LoVo (cell line): ENCODE data around the gene SDR39U1.

ENCODE experiments used
- DNase-seq: peaks from one replicate; pipeline ENCODE4 v3.0.0-alpha.2; 2016; ENCODE audit warnings: low spot score

Gene SDR39U1

DNA sequence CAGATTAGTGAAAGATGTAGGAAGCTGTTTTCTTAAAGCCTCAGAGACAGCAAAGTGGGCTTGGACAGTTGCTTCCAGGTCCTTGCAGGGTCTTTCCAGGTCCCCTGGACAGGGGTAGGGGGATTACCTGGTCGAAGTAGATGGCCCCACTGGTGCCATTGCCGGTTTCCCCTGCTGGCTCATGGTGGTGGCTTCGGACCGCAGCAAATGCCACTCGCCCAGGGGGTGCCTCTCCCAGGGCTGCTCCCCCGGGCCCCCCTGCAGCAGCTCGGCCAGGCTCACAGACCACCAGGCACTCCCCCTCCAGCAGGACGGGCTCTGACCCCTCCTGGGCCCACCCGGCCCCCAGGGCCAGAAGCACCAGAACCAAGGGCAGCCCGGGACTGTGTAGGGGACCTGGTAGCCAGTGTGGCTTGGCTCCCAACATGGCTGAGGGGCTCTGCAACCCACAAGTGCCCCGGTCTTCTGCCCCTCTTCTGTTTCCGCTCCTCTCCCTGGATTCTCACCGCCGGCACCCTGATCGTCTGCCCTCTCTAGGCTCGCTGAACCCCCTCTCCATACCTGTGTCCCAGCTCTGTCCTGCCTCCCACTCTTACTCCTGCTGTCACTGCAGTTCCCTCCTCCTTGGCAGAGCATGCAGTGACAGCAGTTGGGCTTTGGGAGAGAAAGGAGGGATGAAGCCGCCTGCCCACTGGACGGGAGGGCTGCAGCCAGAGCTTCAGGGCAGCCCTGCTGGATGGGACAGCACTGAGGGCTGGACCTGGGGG lies 13.8 kb downstream of the SDR39U1 start:
- DNase-seq, result no peak

DNA sequence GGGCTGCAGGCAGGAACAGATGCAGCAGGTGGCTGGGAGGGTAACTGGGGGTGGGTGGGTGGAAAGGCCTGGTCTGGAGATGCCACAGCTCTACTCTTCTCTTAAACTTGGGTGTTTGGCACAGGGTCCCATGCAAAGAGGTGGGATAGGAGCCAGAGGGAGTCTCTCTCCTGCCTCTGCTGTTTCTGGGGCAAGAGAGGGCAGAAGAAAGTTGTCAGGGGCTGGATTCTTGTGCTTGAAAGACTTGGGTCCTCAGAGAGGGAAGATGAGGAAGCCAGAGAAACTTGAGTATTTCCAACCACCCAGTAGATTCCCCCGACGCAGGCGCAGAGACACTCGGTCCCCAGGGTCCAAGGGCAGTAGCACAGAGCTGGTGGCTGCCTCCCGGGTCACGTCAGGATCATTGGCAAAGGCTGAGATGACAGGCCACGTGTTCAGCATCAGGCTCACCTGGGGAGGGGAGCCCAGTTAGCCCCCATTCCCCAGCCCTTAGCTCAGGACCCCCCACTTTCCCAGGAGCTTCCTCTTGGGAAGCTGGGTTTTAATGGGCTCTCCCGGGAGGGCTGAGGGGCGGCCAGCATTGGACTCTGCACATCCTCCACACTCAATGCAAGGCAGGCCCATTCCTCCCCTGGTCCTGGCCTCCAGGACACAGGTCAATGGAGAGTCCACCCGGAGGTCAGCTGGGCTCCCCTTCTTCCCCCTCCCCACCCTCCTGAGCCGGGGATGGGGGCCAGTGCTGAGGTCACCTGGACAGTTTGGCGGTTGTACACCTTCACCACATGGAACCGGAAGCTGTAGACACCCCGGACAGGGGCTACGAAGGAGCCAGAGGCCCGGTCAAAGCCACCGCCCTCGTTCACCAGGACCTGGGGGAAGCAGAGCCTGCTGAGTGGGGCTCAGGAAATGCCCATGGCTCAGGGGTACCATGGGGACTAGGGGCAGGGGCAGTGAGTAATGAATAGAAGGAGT lies 14.8 kb downstream of the SDR39U1 start:
- no peak for DNase-seq

DNA sequence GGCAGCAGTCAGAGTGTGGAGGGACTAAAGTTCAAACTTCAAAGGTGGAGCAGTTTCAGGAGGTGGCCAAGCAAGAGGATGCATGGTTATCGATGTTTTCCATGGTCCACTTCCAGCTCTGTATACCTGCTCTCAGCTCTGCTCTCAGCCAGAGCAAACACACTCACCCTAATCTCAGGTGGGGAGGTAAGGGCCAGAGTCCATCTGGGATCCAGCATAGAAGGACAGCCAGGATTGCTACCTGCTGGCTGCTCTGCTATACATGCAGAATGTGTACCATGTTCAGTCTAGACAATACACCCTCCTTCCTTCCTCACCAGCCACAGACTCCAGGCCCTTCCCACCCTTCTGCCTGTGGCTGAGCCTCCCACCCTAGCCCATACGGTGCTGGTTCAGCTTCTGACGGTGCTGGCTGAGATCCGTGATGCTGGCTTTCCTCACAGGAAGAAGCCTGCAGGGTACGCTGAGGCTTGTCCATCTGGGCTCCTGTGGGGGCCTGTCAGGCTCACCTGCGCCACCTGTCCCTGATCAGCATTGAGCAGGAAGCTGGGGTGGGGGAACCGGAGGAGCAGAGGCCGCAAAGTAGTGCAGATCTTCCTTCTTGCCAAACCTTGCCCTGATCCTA lies 15.6 kb downstream of the SDR39U1 start:
- peak; percentile 26 for DNase-seq

DNA sequence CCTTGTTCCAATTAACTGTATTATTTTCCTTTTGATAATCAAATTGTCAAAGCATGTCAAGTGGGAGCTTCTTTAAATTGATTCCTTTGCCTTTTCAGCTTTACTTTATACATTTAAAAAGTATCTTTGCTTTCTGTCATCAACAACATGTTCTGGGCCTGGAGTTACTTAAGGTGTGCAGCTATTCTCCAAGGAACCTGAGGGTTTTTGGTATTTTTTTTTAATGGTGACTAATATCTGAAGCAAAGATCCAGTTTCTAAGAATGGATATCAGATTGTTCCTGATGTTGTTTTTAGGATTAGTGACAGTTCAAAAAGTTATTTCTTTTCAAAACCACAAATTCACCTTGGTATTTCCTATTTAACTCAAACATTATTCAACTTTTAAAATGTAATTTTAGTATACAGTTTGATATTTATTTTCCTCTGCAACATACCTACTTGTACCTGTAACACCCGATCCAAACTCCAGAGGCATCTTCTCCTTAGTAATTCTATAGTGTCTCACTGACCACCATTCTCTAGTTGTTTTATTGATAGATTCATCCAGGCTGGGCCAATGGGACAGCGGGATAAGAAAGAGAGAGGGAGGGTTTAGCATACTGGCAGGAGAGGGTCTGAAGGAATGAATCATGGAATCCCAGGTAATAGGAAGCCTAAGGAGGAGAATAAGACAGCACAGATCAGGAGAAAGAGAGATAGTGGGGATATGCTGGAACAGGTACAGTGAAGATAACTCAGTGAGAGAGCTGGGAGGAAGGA lies 16.2 kb downstream of the SDR39U1 start:
- no peak for DNase-seq

DNA sequence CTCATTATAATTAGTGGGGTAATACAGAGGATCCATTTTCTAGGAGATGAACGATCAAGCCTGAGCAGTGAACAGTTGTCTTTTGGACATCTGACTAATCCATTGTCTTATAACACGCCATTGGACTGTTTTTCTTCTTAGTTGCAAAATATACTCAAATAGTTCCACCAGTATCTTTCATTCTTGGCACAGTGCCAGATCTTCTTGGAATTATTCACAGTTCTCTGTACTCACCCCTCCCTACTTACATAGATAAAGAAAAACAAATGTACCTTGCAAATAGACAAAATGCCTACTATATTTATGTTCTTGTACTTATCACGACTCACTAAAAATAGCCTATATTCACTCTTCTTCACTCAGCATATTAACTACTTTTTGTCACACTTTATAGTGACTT lies 16.9 kb downstream of the SDR39U1 start:
- DNase-seq, result no peak

DNA sequence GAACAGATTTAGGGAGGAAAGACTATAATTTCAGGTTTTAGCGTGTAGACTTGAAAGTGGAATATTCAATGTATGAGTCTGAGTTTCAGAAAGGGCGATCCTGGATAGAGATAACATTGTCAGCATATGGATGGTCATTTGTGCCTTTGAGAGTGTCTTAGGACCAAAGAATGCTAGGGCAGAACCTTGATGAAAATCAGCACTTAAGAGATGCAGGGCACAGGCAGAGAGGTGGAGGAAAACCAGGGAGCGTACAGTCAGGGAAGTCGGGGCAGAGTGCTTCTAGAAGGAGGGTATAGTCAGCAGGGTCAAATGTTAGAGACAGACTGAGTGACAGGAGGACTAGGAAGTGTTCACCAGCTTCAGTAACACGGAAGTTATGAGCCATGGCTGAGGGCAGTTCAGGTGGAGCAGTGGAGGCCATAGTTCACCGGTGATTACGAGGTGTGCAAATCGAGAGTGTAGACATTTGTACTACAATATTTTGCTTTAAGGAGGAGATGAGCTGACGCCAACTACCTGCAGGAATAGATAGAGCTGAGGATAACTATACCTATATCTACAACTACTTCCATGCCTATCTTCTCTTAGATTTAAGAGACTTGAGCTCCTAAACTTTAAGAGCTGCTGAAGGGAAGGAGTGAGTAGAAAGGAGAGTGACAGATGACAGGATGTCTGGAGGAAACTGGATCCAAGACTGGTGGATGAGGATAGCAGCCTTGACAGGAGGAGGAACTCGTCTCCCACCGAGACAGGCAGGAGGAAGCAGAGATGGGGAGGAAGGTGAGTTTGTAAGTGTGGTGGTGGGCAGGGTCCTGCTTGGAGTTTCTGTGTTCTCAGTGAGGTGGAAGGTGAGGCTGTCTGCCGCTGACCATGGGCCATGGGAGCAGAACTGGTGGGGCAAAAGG lies 19.6 kb downstream of the SDR39U1 start:
- no peak for DNase-seq

DNA sequence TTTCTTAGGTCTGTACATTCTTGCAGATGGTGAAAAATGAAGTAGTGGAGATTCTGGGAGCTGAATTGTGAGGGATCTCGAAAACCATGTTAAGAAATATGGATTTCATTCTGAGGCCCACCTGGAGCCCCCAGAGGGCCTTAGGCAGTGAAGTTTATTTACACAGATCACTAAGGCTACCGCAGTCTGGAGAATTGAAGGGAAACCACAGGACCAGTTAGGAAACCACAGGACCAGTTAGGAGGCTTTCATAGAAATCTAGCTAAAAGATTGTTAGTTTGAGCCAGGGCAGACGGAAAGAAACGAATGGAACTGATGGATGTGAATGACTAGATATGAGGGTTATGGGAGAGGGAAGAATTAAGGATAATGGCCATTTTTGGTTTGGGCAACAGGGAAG lies 20.3 kb downstream of the SDR39U1 start:
- no peak for DNase-seq

DNA sequence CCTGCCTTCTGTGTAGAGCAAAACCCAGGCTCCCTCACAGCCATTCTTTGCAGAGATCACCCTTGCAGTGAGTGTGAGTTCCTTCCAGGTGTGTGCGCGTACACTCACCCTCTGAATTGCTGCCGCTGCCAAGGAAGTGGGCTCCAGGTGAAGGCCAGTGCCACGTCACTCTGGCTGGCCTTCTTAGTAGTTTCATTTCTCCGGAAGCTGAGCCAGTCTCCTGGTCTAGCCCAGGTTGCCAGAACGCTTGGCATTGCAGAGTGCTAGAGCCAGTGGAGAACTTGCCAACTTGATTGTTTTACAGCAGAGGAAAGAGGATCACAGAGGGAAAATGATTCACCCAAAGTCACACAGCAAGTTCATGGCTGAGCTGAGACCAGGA lies 24.1 kb downstream of the SDR39U1 start:
- DNase-seq, result no peak

DNA sequence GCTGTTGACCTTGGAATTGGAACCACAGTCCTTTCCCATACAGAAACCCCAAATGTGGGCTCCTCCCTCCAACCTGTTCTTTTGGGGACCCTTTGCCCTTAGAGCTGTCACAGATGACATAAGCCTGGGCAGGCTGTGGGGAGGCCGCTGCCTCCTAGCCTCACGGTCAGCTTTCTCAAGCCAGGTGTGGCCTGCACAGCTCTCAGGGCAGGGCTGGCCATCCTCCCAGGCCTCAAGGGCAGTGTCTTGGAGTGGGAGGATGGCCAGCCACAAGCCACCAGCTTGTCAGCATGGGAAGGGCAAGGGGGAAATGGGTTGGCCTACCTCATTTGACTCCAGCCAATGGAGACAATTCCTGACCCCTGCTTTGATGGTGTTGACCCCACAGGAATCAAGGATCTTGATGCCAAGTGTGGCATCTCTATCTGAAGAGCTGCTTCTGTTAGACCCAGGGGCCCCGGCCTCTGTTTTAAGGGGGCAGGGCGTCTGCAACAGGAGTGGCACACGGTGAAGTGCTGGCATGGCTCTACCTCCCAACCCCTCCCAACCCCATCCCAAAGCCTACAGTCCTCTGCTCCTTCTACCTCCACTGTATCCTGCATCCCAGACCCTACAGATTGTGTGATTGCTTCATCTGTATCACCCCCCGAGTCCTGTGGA lies 24.6 kb downstream of the SDR39U1 start:
- DNase-seq, result no peak

DNA sequence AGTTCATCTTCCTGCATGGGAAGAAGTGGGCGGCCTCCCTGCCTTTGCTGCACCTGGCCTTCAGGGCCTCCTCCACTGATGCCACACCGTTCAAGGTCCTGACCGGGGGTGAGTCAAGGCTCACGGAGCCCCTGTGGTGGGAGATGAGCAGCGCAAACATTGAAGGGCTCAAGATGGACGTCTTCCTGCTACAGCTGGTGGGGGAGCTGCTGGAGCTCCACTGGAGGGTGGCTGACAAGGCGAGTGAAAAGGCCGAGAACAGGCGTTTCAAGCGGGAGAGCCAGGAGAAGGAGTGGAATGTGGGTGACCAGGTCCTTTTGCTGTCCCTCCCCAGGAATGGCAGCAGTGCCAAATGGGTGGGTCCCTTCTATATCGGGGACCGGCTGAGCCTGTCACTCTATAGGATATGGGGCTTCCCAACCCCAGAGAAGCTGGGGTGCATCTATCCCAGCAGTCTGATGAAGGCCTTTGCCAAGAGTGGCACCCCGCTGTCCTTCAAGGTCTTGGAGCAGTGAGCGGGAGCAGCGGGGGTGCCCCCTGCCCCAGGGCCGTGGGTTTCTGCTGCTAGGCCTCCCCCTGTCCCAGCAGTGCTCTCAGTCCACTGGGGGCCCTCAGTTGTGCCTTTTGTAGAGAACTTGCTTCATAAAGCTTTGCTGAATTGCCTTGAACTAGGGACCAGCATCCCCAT lies 25.5 kb downstream of the SDR39U1 start:
- no peak for DNase-seq

DNA sequence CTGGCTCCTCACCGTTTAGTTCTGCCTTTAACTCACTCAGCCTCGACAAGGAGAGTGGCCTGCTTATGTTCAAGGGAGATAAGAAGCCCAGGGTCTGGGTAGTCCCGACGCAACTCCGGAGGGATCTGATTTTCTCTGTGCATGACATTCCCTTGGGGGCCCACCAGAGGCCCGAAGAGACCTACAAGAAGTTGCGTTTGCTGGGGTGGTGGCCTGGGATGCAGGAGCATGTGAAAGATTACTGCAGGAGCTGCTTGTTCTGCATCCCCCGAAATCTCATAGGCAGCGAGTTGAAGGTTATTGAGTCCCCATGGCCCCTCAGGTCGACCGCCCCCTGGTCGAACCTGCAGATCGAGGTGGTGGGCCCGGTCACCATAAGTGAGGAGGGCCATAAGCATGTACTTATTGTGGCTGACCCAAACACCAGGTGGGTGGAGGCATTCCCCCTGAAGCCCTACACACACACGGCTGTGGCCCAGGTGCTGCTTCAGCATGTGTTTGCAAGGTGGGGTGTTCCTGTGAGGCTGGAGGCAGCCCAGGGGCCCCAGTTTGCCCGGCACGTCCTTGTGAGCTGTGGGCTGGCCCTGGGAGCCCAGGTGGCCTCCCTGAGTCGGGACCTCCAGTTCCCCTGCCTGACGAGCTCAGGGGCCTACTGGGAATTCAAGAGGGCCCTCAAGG lies 26.2 kb downstream of the SDR39U1 start:
- no peak for DNase-seq

DNA sequence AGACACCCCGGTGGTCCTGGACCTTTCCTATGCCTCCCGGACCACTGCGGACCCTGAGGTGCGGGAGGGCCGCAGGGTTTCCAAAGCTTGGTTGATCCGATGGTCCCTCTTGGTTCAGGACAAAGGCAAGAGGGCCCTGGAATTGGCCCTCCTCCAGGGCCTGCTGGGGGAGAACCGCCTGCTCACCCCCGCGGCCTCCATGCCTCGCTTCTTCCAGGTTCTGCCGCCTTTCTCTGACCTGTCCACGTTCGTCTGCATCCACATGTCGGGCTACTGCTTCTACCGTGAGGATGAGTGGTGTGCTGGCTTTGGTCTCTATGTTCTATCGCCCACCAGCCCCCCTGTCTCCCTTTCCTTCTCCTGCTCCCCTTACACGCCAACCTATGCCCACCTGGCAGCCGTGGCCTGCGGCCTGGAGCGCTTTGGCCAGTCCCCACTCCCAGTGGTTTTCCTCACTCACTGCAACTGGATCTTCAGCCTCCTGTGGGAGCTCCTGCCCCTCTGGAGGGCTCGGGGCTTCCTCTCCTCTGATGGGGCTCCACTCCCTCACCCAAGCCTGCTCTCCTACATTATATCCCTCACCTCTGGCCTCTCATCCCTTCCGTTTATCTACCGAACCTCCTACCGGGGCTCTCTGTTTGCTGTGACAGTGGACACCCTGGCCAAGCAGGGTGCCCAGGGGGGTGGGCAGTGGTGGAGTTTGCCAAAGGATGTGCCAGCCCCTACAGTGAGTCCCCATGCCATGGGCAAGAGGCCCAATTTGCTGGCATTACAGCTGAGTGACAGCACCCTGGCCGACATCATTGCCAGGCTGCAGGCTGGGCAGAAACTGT lies 26.9 kb downstream of the SDR39U1 start:
- DNase-seq, result no peak

DNA sequence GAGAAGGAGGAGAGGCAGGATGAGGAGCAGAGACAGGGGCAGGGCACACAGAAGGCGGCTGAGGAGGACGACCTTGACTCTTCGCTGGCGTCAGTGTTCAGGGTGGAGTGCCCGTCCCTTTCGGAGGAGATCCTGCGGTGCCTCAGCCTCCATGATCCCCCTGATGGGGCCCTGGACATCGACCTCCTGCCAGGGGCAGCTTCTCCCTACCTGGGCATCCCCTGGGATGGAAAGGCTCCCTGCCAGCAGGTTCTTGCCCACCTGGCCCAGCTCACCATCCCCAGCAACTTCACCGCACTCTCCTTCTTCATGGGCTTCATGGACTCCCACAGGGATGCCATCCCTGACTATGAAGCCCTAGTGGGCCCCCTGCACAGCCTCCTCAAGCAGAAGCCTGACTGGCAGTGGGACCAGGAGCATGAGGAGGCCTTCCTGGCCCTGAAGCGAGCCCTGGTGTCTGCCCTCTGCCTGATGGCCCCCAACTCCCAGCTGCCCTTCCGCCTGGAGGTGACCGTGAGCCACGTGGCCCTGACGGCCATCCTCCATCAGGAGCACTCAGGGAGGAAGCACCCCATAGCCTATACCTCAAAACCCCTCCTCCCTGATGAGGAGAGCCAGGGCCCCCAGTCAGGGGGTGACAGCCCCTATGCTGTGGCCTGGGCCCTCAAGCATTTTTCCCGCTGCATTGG lies 27.7 kb downstream of the SDR39U1 start:
- DNase-seq, result no peak

DNA sequence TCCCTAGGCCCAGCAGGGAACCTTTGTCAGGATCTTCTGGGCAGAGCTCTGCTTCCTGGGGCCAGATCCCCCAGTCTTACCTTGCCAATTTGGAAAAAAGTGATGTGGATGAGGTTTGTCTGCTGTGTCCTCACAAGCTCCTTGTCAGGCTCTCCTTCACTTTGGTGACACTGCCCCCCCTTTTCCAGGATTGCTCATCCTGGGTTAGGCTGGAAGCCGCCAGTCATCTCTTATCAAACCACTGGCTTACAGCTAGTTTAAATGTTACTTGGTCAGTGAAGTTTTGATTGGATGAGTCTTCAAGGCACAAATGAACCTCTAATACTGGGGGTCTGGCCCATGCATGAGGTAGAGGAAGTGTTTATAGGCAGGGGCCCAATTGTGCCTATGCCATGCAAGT lies 28.5 kb downstream of the SDR39U1 start:
- DNase-seq, result no peak

DNA sequence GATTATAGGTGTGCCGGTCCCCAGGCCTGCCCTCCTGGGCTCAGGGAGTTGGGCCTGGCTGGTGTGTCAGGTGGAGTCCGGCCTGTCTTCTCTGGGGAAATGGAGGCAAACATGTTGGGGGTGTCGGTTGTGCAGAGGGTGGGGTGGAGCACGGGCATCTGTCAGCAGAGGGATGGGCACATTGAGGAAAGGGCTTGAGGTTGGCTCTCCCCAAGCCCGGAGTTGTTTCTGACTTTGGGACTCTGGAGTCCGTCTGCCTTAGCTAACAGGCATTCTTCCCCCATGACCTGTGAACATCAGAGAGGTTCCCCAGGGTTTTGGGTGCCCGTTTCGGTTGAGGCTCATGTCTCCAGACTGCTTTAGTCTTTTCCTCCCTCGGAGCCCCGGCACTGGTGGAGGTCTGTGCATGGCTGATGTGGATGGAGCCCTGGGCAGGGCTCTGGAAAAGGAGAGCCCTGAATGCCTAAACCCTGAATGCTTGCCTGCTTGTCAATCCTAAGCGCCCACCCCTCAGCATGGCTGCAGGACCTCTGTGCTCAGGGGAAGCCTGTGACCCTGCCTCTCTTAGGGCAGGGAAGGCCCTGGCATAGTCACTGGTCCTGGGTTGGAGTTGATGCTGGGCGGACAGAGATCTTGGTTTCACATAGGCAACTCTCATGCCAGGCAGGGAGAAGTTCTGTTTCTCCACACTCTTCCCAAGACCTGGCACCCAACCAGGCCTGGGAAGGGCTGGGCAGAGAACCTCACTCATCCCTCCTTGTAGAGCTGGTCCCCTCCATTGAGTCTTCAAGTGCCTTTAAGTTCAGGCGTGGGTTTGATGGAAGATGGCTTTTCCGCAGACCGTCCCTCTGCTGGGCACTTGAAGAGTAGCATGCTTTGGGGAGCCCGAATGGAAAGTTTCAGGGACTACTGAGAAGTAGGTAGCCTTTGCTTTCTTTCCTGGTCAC lies 30.9 kb downstream of the SDR39U1 start:
- DNase-seq, result peak; percentile 36

DNA sequence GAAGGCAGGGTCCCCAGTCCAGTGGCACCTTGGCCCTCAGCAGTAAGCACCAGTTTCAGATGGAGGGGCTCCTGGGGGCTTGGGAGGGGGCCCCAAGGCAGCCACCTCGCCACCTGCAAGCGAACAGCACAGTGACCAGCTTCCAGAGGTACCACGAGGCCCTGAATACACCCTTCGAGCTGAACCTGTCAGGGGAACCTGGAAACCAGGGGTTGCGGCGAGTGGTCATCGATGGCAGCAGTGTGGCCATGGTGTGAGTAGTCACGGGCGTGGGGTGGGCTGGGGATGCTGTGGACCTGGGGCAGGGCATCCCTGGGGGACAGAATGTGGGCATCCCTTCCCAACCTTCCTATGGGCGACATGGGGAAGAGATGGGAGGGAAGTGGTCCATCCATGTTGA lies 32.6 kb downstream of the SDR39U1 start:
- no peak for DNase-seq

DNA sequence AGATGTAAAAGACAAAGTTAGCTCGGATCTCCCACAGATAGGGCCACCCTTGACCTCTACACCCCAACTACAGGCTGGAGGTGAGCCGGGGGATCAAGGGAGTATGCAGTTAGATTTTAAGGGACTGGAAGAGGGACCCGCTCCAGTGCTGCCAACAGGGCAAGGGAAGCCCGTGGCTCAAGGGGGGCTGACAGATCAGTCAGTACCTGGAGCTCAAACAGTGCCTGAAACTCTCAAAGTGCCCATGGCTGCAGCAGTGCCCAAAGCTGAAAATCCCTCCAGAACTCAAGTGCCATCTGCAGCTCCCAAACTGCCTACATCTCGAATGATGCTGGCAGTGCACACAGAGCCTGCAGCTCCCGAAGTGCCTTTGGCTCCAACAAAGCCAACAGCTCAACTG lies 33.4 kb downstream of the SDR39U1 start:
- no peak for DNase-seq
